ENCODE data around the gene ONECUT3. TPM values are rescaled to one million over a fixed set of nuclear protein-coding genes. Genes with fewer than 3 reads are reported as not detected.
"Not testable (repeated sequence)": the region's sequence is repeated elsewhere in the genome, so short reads cannot be mapped to it uniquely, and the experiment has no call there.

Gene ONECUT3
- total RNA-seq, 3 donors from 2014 or later, result not detected

DNA sequence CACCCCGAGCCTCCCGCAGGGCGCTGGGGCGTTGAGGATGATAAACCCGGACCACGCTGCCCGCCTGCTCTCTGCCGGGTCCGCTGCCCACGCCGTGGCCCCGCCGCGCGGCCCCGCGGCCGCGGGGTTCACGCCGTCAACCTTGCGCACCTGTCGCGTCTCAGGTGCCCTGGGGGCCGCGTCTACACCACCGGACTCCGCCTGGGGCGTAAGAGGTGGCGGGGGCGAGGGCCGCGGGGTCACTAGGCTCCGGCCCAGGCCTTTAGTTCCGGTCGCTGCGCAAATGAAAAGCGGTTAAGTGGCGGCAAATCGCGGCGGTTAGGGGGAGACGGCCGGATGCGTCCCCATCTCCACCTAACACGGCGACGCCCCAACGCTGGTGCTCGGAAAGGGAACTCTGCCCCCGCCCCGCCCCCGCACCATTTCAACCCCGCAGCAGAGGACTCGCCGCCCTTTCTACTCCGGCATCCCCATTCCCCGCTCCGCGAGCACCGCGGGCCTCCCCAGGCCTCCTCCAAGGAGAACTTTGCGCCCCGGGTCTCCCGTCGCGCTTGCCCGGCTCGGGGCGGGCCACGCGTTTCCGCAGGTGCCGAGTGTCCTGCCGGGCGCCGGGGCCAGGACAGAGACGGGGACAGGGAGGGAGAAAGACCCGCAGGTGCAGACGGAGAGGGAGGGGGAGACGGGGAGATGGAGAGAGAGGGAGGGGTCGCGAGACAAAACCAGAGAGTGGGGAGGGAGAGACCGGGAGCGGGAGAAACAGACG is 4.3 kb downstream of the ONECUT3 start:
- Histone ChIP-seq H3K27ac (no peak overlapping the region), H3K4me1 (peaks cover 0 to 5% of the 10 kb centered on the region in 2 donors), H3K9me3 (no peaks in the 10 kb centered on the region), H3K4me3 (no peak overlapping the region), H3K36me3 (no peaks in the 10 kb centered on the region), H3K27me3 (peaks cover 23 to 87% of the 10 kb centered on the region in 2 donors)
- no peak for DNase-seq (ENCODE audit: low spot score in 2 of 2)
- TF ChIP-seq POLR2A (IDR thresholded peaks at IDR 0.05) (no peak), POLR2AphosphoS5 (IDR thresholded peaks at IDR 0.05) (no peak)
- TF ChIP-seq, protein P1, sequence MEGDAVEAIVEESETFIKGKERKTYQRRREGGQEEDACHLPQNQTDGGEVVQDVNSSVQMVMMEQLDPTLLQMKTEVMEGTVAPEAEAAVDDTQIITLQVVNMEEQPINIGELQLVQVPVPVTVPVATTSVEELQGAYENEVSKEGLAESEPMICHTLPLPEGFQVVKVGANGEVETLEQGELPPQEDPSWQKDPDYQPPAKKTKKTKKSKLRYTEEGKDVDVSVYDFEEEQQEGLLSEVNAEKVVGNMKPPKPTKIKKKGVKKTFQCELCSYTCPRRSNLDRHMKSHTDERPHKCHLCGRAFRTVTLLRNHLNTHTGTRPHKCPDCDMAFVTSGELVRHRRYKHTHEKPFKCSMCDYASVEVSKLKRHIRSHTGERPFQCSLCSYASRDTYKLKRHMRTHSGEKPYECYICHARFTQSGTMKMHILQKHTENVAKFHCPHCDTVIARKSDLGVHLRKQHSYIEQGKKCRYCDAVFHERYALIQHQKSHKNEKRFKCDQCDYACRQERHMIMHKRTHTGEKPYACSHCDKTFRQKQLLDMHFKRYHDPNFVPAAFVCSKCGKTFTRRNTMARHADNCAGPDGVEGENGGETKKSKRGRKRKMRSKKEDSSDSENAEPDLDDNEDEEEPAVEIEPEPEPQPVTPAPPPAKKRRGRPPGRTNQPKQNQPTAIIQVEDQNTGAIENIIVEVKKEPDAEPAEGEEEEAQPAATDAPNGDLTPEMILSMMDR (IDR thresholded peaks at IDR 0.05), result no peak
- intact Hi-C loops (cut with DNase I; ENCODE audit: low total_unique reads), result loop anchor here (10.0 kb wide), 1 partner anchor 83 kb away; no protein-coding TSS in a partner anchor

DNA sequence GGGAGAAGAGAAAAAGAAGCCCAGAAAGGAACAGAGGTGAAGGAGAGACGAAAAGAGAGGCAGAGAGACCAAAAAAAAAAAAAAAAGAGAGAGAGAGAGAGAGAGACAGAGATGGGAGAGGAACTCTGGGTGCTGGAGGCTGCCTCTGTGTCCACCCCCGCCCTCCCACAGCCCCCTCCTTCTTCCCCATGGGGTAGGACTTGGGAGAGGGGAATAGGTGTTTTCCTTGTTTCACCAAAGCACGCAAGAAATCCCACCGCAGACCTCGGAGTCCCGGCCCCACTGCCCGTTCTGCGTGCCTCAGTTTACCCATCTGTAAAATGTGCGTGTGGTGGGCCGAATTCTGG is 4.9 kb downstream of the ONECUT3 start:
- intact Hi-C loops (cut with DNase I; ENCODE audit: low total_unique reads), result loop anchor here (10.0 kb wide), 1 partner anchor 83 kb away; no protein-coding TSS in a partner anchor
- Histone ChIP-seq H3K4me3 (no peak overlapping the region), H3K9me3 (no peaks in the 10 kb centered on the region), H3K36me3 (no peaks in the 10 kb centered on the region), H3K4me1 (peaks cover 0 to 5% of the 10 kb centered on the region in 2 donors), H3K27me3 (peaks cover 23 to 87% of the 10 kb centered on the region in 2 donors), H3K27ac (no peak overlapping the region)
- TF ChIP-seq, protein P1 (IDR thresholded peaks at IDR 0.05), result no peak
- TF ChIP-seq POLR2AphosphoS5 (IDR thresholded peaks at IDR 0.05) (no peak), POLR2A (IDR thresholded peaks at IDR 0.05) (no peak)
- DNase-seq (ENCODE audit: low spot score in 2 of 2), result no peak

DNA sequence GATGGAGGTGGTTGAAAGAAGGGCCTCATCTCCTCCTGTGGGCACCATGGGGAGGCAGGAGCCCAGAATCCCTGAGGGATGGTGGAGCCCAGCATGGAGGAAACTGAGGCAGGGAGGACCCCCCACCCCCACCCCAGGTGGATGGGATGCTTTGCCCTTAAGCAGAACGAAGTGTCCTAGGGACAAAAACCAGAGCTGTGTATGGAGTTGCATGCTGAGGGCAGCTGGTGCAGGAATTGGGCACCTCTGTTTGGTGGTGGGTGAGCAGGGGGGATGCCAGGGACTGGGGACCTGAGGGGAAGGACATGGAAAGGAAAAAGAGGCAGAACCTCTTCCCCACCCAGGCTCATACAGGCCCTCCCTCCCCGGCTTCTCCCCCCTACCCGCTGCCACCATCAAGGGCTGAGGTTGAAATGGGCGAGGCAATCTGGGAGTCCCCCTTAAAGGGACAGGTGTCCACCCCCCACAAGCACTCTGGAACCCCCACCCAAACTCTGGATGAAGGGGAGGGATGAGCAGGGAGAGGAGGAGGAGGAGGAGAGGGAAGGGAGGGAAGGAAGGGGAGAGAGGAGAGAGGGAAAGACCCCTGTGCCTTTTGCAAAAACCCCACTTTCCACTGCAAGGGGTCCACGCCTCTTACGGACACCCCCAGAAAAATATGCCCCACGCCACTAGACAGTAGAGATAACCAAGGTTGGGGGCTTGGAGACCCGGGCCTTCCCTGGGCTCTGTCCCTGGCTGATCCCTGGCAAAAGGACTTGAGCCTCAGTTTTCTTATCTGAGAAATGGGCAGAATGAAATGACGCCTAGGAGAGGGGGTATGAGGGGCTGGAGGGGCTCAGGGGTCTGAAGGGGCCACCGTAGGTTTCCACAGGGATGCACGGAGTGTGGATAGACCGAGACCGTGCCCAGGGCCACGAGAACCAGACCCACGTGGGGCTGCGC is 5.9 kb downstream of the ONECUT3 start:
- Histone ChIP-seq H3K36me3 (no peaks in the 10 kb centered on the region), H3K27me3 (peaks cover 23 to 95% of the 10 kb centered on the region in 2 donors), H3K9me3 (no peaks in the 10 kb centered on the region), H3K4me3 (no peak overlapping the region), H3K27ac (no peak overlapping the region), H3K4me1 (peaks cover 0 to 5% of the 10 kb centered on the region in 2 donors)
- DNase-seq (ENCODE audit: low spot score in 2 of 2), result no peak
- TF ChIP-seq POLR2AphosphoS5 (IDR thresholded peaks at IDR 0.05) (no peak), POLR2A (IDR thresholded peaks at IDR 0.05) (no peak)
- TF ChIP-seq, protein P1 (IDR thresholded peaks at IDR 0.05), result no peak
- intact Hi-C loops (cut with DNase I; ENCODE audit: low total_unique reads), result loop anchor here (10.0 kb wide), 1 partner anchor 84 kb away; no protein-coding TSS in a partner anchor

DNA sequence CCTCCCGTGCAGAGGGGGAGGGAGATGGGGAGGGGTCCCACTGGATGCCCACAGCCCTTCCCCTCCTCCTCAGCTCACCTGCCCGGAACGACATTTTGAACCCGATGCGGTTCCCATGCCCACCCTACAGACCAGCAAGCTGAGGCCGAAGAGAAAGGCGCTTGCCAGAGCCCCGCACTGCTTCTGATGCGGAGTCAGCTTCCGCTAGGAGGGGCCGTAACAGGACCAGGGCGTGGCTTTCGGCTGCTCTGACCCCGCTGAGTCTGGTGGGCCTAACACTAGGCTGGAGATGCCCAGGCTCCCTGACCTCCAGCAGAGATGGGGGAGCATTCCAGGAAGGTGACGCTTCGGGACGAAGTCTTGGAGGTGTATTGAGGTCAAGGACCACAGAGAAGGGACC is 6.7 kb downstream of the ONECUT3 start:
- intact Hi-C loops (cut with DNase I; ENCODE audit: low total_unique reads), result no loop called here
- peaks cover 24 to 97% of the 10 kb centered on the region in 2 donors for H3K27me3 ChIP-seq
- H3K9me3 ChIP-seq, result no peaks in the 10 kb centered on the region
- no peak overlapping the region for H3K27ac ChIP-seq
- peaks cover 0 to under 1% of the 10 kb centered on the region in 2 donors for H3K4me1 ChIP-seq
- DNase-seq (ENCODE audit: low spot score in 2 of 2), result no peak
- H3K36me3 ChIP-seq, result no peaks in the 10 kb centered on the region
- no peak overlapping the region for H3K4me3 ChIP-seq
- TF ChIP-seq POLR2A (IDR thresholded peaks at IDR 0.05) (no peak), POLR2AphosphoS5 (IDR thresholded peaks at IDR 0.05) (no peak)
- TF ChIP-seq, protein P1 (IDR thresholded peaks at IDR 0.05), result no peak

DNA sequence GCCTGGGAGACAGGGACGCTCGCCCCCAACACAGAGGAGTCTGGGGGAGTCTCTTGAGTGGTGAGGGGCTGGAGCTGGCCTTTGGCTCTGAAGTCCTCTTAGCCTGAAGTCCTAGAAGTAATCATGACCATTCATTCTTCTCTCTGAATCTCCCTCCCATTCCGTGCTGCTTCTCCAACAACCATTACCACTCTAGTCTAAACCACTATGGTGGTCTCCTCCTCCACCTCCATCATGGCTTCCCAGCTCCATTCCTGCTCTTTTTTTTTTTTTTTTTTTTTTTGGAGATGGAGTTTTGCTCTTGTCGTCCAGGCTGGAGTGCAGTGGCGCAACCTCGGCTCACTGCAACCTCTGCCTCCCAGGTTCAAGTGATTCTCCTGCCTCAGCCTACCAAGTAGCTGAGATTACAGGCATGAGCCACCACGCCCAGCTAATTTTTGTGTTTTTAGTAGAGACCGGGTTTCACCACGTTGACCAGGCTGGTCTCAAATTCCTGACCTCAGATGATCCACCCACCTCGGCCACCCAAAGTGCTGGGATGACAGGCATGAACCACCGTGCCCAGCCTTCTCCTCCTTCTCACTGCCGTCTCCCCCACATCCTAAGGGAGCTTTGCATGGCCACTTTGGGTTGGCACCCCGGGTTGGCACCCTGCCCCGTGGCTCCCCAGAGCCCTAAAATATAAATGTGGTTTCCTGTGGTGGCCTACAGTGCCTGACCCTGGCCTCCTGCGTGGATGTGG is 7.7 kb downstream of the ONECUT3 start:
- H3K27ac ChIP-seq; H3K36me3 ChIP-seq; H3K9me3 ChIP-seq; DNase-seq (ENCODE audit: low spot score in 2 of 2); intact Hi-C loops (cut with DNase I; ENCODE audit: low total_unique reads); H3K4me1 ChIP-seq; H3K4me3 ChIP-seq: not testable (repeated sequence)
- peaks cover 19 to 97% of the 10 kb centered on the region in 2 donors for H3K27me3 ChIP-seq

Measured in breast epithelium (tissue), 4 donors.